A673 (cell line): ENCODE data around the gene ZNRF2. TPM values are rescaled to one million over a fixed set of nuclear protein-coding genes. Genes with fewer than 3 reads are reported as not detected.

Experiments
- BruUV-seq: library from RNA; stranded (reverse); fragments of 400-500 nt; replicated peaks from 2 replicates; lab custom pipeline; 2021; lab: Mats Ljungman, UMichigan
- CTCF ChIA-PET: fragments of 300-600 bp; sonication (Branson Sonifier 250); formaldehyde crosslinking; loops from one replicate; lab custom pipeline; 2022; ENCODE audit warnings: antibody characterized with exemption; lab: Charles Lee
- POLR2A ChIA-PET: fragments of 300-600 bp; sonication (Branson Sonifier 250); formaldehyde crosslinking; loops from one replicate; lab custom pipeline; 2022; ENCODE audit warnings: antibody characterized with exemption; ENCODE audit not compliant: low non-redundant PET; lab: Charles Lee
- DNase-seq: peaks from one replicate; pipeline ENCODE4 v3.0.0-alpha.2; 2015; ENCODE audit warnings: low spot score
- H3K27ac ChIP-seq: fragments of 200-600 bp; sonication (generic); 2 replicates; pipeline ENCODE4 v1.5.1; 2016; ENCODE audit warnings: mixed run types, low read depth, mild to moderate bottlenecking, mixed read lengths, antibody characterized with exemption, low read length; ENCODE audit not compliant: poor library complexity, severe bottlenecking
- H3K27me3 ChIP-seq: fragments of 200-600 bp; sonication (generic); replicated peaks from 2 replicates; pipeline ENCODE4 v1.6.1; 2017; ENCODE audit warnings: mixed run types, low read depth, mild to moderate bottlenecking, mixed read lengths, antibody characterized with exemption, low read length; ENCODE audit not compliant: insufficient read depth, poor library complexity
- H3K36me3 ChIP-seq: fragments of 200-600 bp; sonication (generic); 2 replicates; pipeline ENCODE4 v1.6.1; 2016; ENCODE audit warnings: mixed run types, mild to moderate bottlenecking, mixed read lengths, antibody characterized with exemption, low read length; ENCODE audit not compliant: insufficient read depth, poor library complexity, severe bottlenecking
- H3K4me1 ChIP-seq: fragments of 200-600 bp; sonication (generic); 2 replicates; pipeline ENCODE4 v1.6.1; 2017; ENCODE audit warnings: mixed run types, mild to moderate bottlenecking, mixed read lengths, antibody characterized with exemption, low read length; ENCODE audit not compliant: insufficient read depth, poor library complexity, severe bottlenecking
- H3K4me3 ChIP-seq: fragments of 200-600 bp; sonication (generic); 2 replicates; pipeline ENCODE4 v1.5.1; 2016; ENCODE audit warnings: low read depth, mixed run types, mild to moderate bottlenecking, mixed read lengths, low read length; ENCODE audit not compliant: poor library complexity, severe bottlenecking
- H3K9me3 ChIP-seq: fragments of 200-600 bp; sonication (generic); 2 replicates; pipeline ENCODE4 v1.6.1; 2016; ENCODE audit warnings: mixed run types, low read depth, mild to moderate bottlenecking, mixed read lengths, antibody characterized with exemption, low read length; ENCODE audit not compliant: poor library complexity, severe bottlenecking
- EZH2 ChIP-seq: fragments of 200-600 bp; sonication (generic); IDR thresholded peaks from 2 replicates; pipeline ENCODE4 v1.6.1; 2017; ENCODE audit warnings: borderline replicate concordance, low read depth, mild to moderate bottlenecking, mixed read lengths, antibody characterized with exemption, low read length; ENCODE audit not compliant: poor library complexity, severe bottlenecking
- intact Hi-C: fragments of 100-400 bp; cut with micrococcal nuclease; formaldehyde crosslinking; loops from one replicate; pipeline ENCODE4 v1.10.0; 2022; ENCODE audit not compliant: unreplicated experiment
- total RNA-seq: library from RNA; stranded (reverse); gene quantifications from 2 replicates; pipeline ENCODE4 v1.2.3, GENCODE V29; 2021
- TF ChIP-seq, protein P1 (sequence below): fragments of 300-800, 200-600 bp; sonication (generic); conservative IDR thresholded peaks from 2 replicates; pipeline ENCODE4 v1.5.1; 2017; ENCODE audit warnings: low read depth, mild to moderate bottlenecking, antibody characterized with exemption, low read length, moderate library complexity, mixed read lengths

The ZNRF2 gene
- total RNA-seq, 1 experiment from 2014 or later: 8.1 TPM

DNA sequence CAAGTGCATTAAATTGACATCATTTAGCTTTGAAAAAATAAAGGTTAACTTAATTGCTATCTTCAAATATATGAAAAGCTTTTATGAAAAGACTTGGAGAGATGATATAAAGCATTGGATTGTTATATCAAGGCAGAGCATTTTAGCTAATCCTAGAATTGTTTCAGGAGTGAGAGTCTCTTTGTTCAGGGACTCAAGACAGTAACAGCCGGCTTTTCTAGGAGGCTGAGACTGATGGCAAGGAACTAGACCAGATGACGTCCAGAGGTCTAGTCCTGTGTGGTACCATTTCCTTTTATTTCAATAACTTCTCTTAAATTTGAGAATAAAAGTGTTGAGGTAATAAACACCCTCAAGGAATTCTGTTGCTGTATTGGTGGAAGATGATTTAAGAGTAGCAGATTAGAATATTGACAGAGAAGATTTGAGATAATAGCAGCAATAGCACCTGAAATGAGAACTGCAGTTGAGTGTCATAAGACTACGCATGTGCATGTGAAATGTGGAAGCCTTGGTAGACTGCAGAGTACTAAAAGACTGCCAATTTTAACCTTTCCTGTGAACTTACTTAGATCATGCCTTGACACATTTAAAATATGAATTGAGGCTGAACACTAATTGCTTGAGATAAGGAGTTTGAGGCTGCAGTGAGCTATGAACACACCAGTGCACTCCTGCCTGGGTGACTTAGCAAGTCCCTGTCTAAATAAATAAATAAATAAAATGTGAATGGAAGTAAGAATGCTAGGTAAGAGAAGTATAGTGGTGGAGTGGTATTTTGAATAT is 79.6 kb downstream of the ZNRF2 start:
- H3K27ac ChIP-seq: no peak overlapping the region
- no peaks in the 10 kb centered on the region for H3K27me3 ChIP-seq
- intact Hi-C loops: no loop called here
- no peak for DNase-seq
- ChIA-PET CTCF (no interaction called here), POLR2A (no interaction called here)
- H3K9me3 ChIP-seq: no peaks in the 10 kb centered on the region
- no TSS peak for BruUV-seq
- peaks cover 30% of the 10 kb centered on the region for H3K4me1 ChIP-seq
- H3K4me3 ChIP-seq: no peak overlapping the region
- no peak for TF ChIP-seq EZH2
- TF ChIP-seq, protein P1, sequence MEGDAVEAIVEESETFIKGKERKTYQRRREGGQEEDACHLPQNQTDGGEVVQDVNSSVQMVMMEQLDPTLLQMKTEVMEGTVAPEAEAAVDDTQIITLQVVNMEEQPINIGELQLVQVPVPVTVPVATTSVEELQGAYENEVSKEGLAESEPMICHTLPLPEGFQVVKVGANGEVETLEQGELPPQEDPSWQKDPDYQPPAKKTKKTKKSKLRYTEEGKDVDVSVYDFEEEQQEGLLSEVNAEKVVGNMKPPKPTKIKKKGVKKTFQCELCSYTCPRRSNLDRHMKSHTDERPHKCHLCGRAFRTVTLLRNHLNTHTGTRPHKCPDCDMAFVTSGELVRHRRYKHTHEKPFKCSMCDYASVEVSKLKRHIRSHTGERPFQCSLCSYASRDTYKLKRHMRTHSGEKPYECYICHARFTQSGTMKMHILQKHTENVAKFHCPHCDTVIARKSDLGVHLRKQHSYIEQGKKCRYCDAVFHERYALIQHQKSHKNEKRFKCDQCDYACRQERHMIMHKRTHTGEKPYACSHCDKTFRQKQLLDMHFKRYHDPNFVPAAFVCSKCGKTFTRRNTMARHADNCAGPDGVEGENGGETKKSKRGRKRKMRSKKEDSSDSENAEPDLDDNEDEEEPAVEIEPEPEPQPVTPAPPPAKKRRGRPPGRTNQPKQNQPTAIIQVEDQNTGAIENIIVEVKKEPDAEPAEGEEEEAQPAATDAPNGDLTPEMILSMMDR: no peak
- no peaks in the 10 kb centered on the region for H3K36me3 ChIP-seq

DNA sequence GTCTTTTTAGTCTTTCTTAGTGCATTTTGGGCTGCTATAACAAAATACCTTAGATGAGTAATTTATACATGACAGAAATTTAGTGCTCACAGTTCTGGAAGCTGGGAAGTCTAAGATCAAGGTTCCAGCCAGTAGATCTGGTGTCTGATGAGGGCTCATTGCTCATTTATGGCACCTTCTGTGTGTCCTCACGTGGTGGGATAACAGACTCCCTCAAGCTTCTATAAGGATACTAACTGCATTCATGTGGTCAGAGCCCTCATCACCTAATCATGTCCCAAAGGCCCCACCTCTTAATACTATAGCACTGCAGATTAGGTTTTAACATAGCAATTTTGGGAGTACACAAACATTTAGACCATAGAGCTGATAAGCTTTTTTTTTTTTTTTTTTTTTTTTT is 80.4 kb downstream of the ZNRF2 start:
- no peak overlapping the region for H3K27ac ChIP-seq
- BruUV-seq: no TSS peak
- no peaks in the 10 kb centered on the region for H3K9me3 ChIP-seq
- intact Hi-C loops: no loop called here
- peaks cover 31% of the 10 kb centered on the region for H3K4me1 ChIP-seq
- no peak for DNase-seq
- CTCF ChIA-PET: interaction anchor here (0.6 kb wide), 1 partner anchor 62 kb away, joined by 8 read pairs; no protein-coding TSS in a partner anchor
- H3K27me3 ChIP-seq: no peaks in the 10 kb centered on the region
- POLR2A ChIA-PET: no interaction called here
- H3K4me3 ChIP-seq: no peak overlapping the region
- no peak for TF ChIP-seq EZH2
- TF ChIP-seq, protein P1: no peak
- H3K36me3 ChIP-seq: no peaks in the 10 kb centered on the region

DNA sequence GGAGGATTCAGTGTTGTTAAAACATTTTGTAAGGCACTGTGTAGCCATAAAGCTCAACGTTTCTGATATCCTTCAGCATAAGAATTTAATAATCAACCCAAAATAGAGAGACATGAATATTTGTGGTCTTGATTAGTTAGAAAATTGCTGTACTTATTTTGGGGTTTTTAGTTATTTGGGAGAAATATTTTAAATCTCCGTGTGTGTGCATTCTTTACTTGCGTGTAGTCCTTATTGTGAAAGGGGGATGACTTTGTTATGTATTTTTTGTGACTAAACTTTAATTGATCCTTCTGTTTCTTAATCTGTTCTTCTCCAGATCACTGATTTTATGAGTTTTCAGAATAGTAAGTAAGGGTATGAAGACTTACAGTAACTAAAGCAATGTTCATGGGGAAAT is 81.2 kb downstream of the ZNRF2 start:
- BruUV-seq: no TSS peak
- Histone ChIP-seq H3K4me1 (peaks cover 31% of the 10 kb centered on the region), H3K4me3 (no peak overlapping the region), H3K9me3 (no peaks in the 10 kb centered on the region), H3K27me3 (no peaks in the 10 kb centered on the region), H3K27ac (no peak overlapping the region), H3K36me3 (no peaks in the 10 kb centered on the region)
- no peak for DNase-seq
- ChIA-PET POLR2A (no interaction called here), CTCF (interaction anchor here (0.6 kb wide), 1 partner anchor 17 kb away, joined by 3 read pairs; no protein-coding TSS in a partner anchor)
- intact Hi-C loops: no loop called here
- TF ChIP-seq, protein P1: no peak
- TF ChIP-seq EZH2: no peak
